ENCODE data around the gene IP6K1. TPM values are rescaled to one million over a fixed set of nuclear protein-coding genes. Genes with fewer than 3 reads are reported as not detected.

IP6K1 gene
- total RNA-seq, 1 donor, result 47.9 TPM

DNA sequence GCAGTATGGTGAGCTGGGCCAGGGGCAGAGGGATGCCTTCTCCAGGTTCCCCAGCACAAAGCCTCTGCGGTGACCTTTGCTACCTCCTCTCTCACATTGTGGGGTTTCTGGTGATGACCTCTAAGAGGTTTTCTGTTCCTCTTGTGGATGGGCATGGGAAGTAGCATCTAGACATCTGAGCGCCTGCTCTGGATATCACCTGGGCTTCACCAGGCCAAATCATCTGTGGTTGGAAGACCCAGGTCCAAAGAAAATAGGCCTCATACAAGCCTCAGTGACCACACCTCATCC is 105.2 kb downstream of the IP6K1 start:
- H3K4me3 ChIP-seq (ENCODE audit: low read depth, low read length), result no peak overlapping the region
- DNase-seq (ENCODE audit: low read depth), result no peak
- TF ChIP-seq, protein P1, sequence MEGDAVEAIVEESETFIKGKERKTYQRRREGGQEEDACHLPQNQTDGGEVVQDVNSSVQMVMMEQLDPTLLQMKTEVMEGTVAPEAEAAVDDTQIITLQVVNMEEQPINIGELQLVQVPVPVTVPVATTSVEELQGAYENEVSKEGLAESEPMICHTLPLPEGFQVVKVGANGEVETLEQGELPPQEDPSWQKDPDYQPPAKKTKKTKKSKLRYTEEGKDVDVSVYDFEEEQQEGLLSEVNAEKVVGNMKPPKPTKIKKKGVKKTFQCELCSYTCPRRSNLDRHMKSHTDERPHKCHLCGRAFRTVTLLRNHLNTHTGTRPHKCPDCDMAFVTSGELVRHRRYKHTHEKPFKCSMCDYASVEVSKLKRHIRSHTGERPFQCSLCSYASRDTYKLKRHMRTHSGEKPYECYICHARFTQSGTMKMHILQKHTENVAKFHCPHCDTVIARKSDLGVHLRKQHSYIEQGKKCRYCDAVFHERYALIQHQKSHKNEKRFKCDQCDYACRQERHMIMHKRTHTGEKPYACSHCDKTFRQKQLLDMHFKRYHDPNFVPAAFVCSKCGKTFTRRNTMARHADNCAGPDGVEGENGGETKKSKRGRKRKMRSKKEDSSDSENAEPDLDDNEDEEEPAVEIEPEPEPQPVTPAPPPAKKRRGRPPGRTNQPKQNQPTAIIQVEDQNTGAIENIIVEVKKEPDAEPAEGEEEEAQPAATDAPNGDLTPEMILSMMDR (IDR thresholded peaks at IDR 0.05; ENCODE audit: insufficient read depth, low read depth, low read length), result no peak

DNA sequence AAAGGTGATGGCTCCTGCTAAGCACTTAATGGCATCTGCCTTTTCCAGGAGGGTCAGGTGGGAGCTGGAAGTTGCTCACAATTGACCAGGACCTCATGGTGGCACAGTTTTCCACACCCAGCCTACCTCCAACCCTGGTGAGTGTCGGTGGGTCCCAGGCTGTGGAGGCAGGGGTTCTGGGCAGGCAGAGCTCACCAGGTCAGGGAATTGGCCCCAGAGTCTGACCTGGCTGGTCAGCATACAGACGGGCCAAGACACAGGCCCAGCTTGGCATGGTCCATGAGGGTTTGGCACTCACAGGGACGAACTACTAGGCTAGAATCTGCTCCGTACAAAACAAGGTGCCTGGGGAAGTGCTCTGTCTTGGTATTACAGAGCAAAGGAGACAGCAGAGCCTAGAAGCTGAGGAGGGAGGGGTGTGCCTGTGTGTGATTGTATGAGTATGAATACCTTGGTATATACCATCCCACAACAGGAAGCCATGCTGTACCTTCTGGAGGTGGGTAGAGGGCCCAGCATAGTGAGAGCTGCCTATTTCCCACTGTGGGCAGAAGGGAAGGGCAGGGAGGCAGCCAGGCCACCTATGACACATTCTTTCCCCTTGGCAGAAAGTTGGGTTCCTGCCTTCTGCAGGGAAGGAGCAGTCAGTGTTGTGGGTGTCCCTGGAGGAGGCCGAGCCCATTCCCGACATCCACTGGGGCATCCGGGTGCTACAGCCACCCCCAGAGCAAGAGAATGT is 105.7 kb downstream of the IP6K1 start:
- DNase-seq (ENCODE audit: low read depth), result no peak
- TF ChIP-seq, protein P1 (IDR thresholded peaks at IDR 0.05; ENCODE audit: insufficient read depth, low read depth, low read length), result no peak

DNA sequence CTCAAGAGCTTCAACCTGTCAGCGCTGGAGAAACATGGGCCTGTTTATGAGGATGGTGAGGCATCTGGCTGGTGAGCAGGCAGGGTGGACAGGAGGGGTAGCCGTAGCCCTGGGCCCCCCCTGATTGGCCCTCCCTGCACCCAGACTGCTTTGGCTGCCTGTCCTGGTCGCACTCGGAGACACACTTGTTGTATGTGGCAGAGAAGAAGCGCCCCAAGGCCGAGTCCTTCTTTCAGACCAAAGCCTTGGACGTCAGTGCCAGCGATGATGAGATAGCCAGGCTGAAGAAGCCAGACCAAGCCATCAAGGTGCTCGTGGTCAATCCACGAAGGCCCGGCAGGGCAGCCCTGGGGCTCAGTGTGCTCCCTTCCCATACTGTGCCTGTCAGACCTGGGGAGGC is 110.4 kb downstream of the IP6K1 start:
- TF ChIP-seq, protein P1 (IDR thresholded peaks at IDR 0.05; ENCODE audit: insufficient read depth, low read depth, low read length), result no peak
- H3K4me3 ChIP-seq (ENCODE audit: low read depth, low read length), result no peak overlapping the region
- no peak for DNase-seq (ENCODE audit: low read depth)

More for the DNA sequence above, 105.7 kb downstream of the IP6K1 start:
- no peak overlapping the region for H3K4me3 ChIP-seq (ENCODE audit: low read depth, low read length)

DNA sequence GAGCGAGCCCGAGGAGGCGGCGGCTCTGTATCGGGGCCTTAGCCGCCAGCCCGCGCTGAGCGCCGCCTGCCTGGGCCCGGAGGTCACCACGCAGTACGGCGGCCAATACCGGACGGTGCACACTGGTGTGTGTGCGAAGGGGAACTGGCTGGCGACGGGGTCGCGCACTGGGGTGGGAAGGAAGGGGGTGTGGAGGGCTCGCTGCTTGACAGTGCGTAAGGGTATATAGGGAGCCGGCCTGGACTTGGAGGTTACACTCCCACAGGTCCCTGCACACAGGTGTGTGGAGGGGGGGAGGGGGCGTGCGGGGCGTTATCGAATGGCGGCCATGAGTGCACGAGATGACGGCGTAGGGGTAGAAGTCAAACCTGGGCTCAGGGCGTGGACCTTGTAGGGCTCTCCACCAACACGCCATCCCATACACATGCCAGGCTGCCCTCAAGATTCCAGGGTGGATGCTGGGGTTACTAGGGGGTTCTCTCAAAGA is 111.8 kb downstream of the IP6K1 start:
- DNase-seq (ENCODE audit: low read depth), result no peak
- peak overlapping the region; percentile 82 for H3K4me3 ChIP-seq (ENCODE audit: low read depth, low read length)
- TF ChIP-seq, protein P1 (IDR thresholded peaks at IDR 0.05; ENCODE audit: insufficient read depth, low read depth, low read length), result no peak

Small RNA genes within 50 kb of the gene (small RNA-seq; reads per million reads assigned to genes)
- gene AMIGO3 (not detected), gene COX6CP14 (not detected)

Other genes starting within 250 kb of the IP6K1 start
- under 0.01 TPM in 2 replicates for gene BSN, start 232.1 kb downstream of the IP6K1 start, total RNA-seq
- gene APEH, start 112.2 kb downstream of the IP6K1 start, total RNA-seq, result 104 and 109 TPM in 2 replicates
- gene MST1, start 97.1 kb downstream of the IP6K1 start, total RNA-seq, result 1.7 and 5.2 TPM in 2 replicates
- gene RNF123, start 97.0 kb downstream of the IP6K1 start, total RNA-seq, result 25.8 and 31.5 TPM in 2 replicates
- 0.43 and 1.6 TPM in 2 replicates for gene AMIGO3, start 66.9 kb downstream of the IP6K1 start, total RNA-seq
- 30.2 and 31.6 TPM in 2 replicates for gene GMPPB, start 62.6 kb downstream of the IP6K1 start, total RNA-seq
- gene CDHR4, start 13.3 kb upstream of the IP6K1 start, total RNA-seq, result not detected in 2 replicates
- gene INKA1, start 16.7 kb upstream of the IP6K1 start, total RNA-seq, result 4.7 and 11.0 TPM in 2 replicates
- 44.0 and 48.0 TPM in 2 replicates for gene UBA7, start 27.4 kb upstream of the IP6K1 start, total RNA-seq
- 3.0 and 3.5 TPM in 2 replicates for gene TRAIP, start 70.0 kb upstream of the IP6K1 start, total RNA-seq
- gene CAMKV, start 83.4 kb upstream of the IP6K1 start, total RNA-seq, result not detected in 2 replicates
- gene MST1R, start 117.3 kb upstream of the IP6K1 start, total RNA-seq, result under 0.01 and 0.32 TPM in 2 replicates
- gene MON1A, start 143.3 kb upstream of the IP6K1 start, total RNA-seq, result 9.7 and 12.1 TPM in 2 replicates
- gene RBM6, start 153.6 kb upstream of the IP6K1 start, total RNA-seq, result 52.2 and 61.7 TPM in 2 replicates

Data from fibroblast of villous mesenchyme (primary cell).